GM12878 (cell line): Measurements from ENCODE around the gene NAE1. TPM values are rescaled to one million over a fixed set of nuclear protein-coding genes. Genes with fewer than 3 reads are reported as not detected.
A peak's percentile ranks its signal among the peaks of the same experiment; 100 is the strongest.

Source experiments
- ATAC-seq: fragments of 200-7000 bp; cut with Tn5 transposase; 3 replicates; pipeline ENCODE4 v1.9.1; 2020; ENCODE audit warnings: mild to moderate bottlenecking, moderate library complexity
- BruUV-seq: library from RNA; stranded (reverse); fragments of 400-500 nt; replicated peaks from 2 replicates; lab custom pipeline; 2021; lab: Mats Ljungman, UMichigan
- CTCF ChIA-PET: fragments of 300-600 bp; sonication (Branson Sonifier 250); formaldehyde crosslinking; extraction: SDS; loops from one replicate; lab custom pipeline; 2021; ENCODE audit warnings: inconsistent platforms; lab: Yijun Ruan, JAX
- POLR2A ChIA-PET: fragments of 350-600 bp; formaldehyde crosslinking; extraction: SDS; loops from one replicate; lab custom pipeline; 2021; ENCODE audit warnings: inconsistent platforms; lab: Charles Lee
- RAD21 ChIA-PET: fragments of 300-600 bp; sonication (Branson Sonifier 250); formaldehyde crosslinking; loops from one replicate; lab custom pipeline; 2023; ENCODE audit warnings: antibody characterized with exemption; ENCODE audit not compliant: unreplicated experiment; lab: Charles Lee
- SMC1A ChIA-PET: fragments of 300-600 bp; sonication (Branson Sonifier 250); formaldehyde crosslinking; loops from one replicate; lab custom pipeline; 2023; ENCODE audit not compliant: unreplicated experiment, uncharacterized antibody; lab: Charles Lee
- DNase-seq: peaks from one replicate; pipeline ENCODE4 v3.0.0-alpha.2; 2011; ENCODE audit warnings: low read depth, low spot score
- FAIRE-seq: peaks from 3 replicates; lab custom pipeline; 2011; peaks lifted over from hg19 to GRCh38; lab: Jason Lieb, UNC
- H2AFZ ChIP-seq: 2 replicates; pipeline ENCODE4 v1.6.0; 2011; ENCODE audit warnings: low read depth, low read length, control low read depth; ENCODE audit not compliant: control insufficient read depth
- H3K27ac ChIP-seq: 2 replicates; pipeline ENCODE4 v1.5.1; 2011; ENCODE audit warnings: control low read depth; ENCODE audit not compliant: control insufficient read depth, insufficient read depth
- H3K27me3 ChIP-seq, 2 experiments: replicated peaks in 1 of 2; 2 replicates each; pipeline versions ENCODE4 v1.6.0 to v1.6.1; 2011; ENCODE audit warnings: low read length in 1 of 2; ENCODE audit not compliant: control insufficient read depth in 2 of 2, insufficient read depth in 2 of 2
- H3K36me3 ChIP-seq, 2 experiments: 2 replicates each; pipeline ENCODE4 v1.5.1; 2011; ENCODE audit warnings: low read length in 1 of 2; ENCODE audit not compliant: control insufficient read depth in 2 of 2, insufficient read depth in 2 of 2
- H3K4me1 ChIP-seq: 2 replicates; pipeline ENCODE4 v1.6.1; 2011; ENCODE audit warnings: mild to moderate bottlenecking, low read length, moderate library complexity, mixed read lengths; ENCODE audit not compliant: control insufficient read depth, insufficient read depth
- H3K4me2 ChIP-seq: 2 replicates; pipeline ENCODE4 v1.6.0; 2011; ENCODE audit warnings: control low read depth; ENCODE audit not compliant: control insufficient read depth, insufficient read depth
- H3K4me3 ChIP-seq: fragments of 200-600 bp; sonication (generic); 2 replicates; pipeline ENCODE4 v1.5.1; 2016
- H3K79me2 ChIP-seq: 2 replicates; pipeline ENCODE4 v1.6.0; 2011; ENCODE audit warnings: low read length; ENCODE audit not compliant: control insufficient read depth, insufficient read depth
- H3K9ac ChIP-seq: 2 replicates; pipeline ENCODE4 v1.8.0; 2011; ENCODE audit warnings: low read length, control low read depth, mixed read lengths; ENCODE audit not compliant: control insufficient read depth, insufficient read depth
- H3K9me3 ChIP-seq: replicated peaks from 3 replicates; pipeline ENCODE4 v1.5.1; 2011; ENCODE audit warnings: mild to moderate bottlenecking, low read length; ENCODE audit not compliant: control insufficient read depth, insufficient read depth
- H4K20me1 ChIP-seq: 2 replicates; pipeline ENCODE4 v1.6.0; 2011; ENCODE audit not compliant: control insufficient read depth, insufficient read depth
- CBX5 ChIP-seq: sonication (generic); IDR thresholded peaks from 2 replicates; pipeline ENCODE4 v1.6.1; 2016; ENCODE audit warnings: low read depth, moderate library complexity, mild to moderate bottlenecking, inconsistent platforms
- MTA3 ChIP-seq: IDR thresholded peaks from 2 replicates; pipeline ENCODE4 v1.6.1; 2012; ENCODE audit warnings: low read length, inconsistent platforms, borderline replicate concordance
- NR2C2 ChIP-seq: IDR thresholded peaks from 2 replicates; pipeline ENCODE4 v1.6.1; 2011; ENCODE audit warnings: borderline replicate concordance, low read depth; ENCODE audit not compliant: control insufficient read depth, insufficient read length
- RBBP5 ChIP-seq: fragments of 200-600 bp; sonication (generic); conservative IDR thresholded peaks from 2 replicates; pipeline ENCODE4 v1.6.1; 2016
- SPI1 ChIP-seq: IDR thresholded peaks from 2 replicates; pipeline ENCODE4 v1.6.1; 2011; ENCODE audit warnings: low read depth, mild to moderate bottlenecking, low read length, moderate library complexity, borderline replicate concordance; ENCODE audit not compliant: insufficient read depth
- WGBS: methylation state at CpG from one replicate; pipeline ENCODE4 v1.1.6; 2016; ENCODE audit warnings: low lambda C conversion rate; ENCODE audit not compliant: insufficient replicate concordance, insufficient coverage; ENCODE audit errors: missing lambda C conversion rate; 5-methylcytosine and 5-hydroxymethylcytosine counted together
- in situ Hi-C: fragments of 300-500 bp; cut with MboI; formaldehyde crosslinking; loops from 9 replicates; pipeline ENCODE4 v1.14.3; 2018; ENCODE audit warnings: mixed read lengths
- intact Hi-C: fragments of 100-400 bp; cut with micrococcal nuclease; formaldehyde crosslinking; loops from one replicate; pipeline ENCODE4 v1.14.2; 2022; ENCODE audit not compliant: unreplicated experiment
- polyA plus RNA-seq, 11 experiments: library from polyadenylated mRNA; depleted of rRNA in 4 of 11; unstranded in 6 of 11; stranded (reverse) in 5 of 11; fragments of >200 nt; fragmentation: Nextera tagmentation in 4 of 11; fragmentation: Illumina TruSeq in 1 of 11; extraction: Ambion mirVana in 4 of 11; extraction: Trizol in 1 of 11; gene quantifications; 1 replicate in 1 of 11; 2 replicates in 10 of 11; pipeline versions ENCODE4 v1.2.1 to v1.2.3, GENCODE V29; 2011 to 2016; ENCODE audit warnings: inconsistent platforms in 2 of 11, missing spikeins in 2 of 11, low read depth in 1 of 11
- total RNA-seq, 4 experiments: library from RNA; depleted of rRNA in 3 of 4; stranded (reverse); fragments of >200 nt in 3 of 4; fragmentation: Illumina TruSeq in 1 of 4; extraction: Trizol in 1 of 4; gene quantifications; 2 replicates each; pipeline versions ENCODE4 v1.2.1 to v1.2.3, GENCODE V29; 2013 to 2021

The NAE1 gene
- total and polyA plus RNA-seq, 10 of the 15 experiments (the other 5 are each of a cell fraction or from before 2014, with no cell fraction given): 58.7 to 106 (median 78.7) TPM

DNA sequence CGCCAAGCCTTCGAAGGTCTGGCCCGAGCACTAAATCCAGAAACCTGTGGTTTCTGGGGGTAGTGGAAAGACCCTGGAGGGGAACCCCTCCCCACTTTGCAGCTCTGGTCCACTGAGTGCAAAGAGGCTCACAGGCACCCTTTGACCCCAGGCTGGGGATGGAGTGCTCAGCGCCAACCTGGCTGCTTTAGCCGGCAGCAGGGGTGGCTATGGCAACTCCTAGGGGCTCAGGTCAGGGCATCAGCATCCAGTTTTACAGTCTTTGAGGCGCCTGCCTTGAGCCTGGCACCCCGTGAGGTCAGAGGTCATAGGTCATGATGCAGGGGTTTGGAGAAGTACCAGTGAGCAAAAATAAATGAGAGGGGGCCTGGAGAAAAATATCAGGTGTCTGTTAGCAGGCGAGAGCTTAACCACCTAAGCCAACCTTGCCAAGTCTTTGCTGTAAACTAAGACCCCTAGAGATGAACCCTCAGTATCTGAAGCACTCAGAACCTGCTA lies 31.3 kb upstream of the NAE1 start:
- H3K27ac ChIP-seq: no peak overlapping the region
- no peaks in the 10 kb centered on the region for H3K27me3 ChIP-seq
- ChIA-PET POLR2A (no interaction called here), CTCF (interaction anchor here (0.6 to 1.8 kb wide), 5 partner anchors 10 to 385 kb away, joined by 3 to 7 read pairs (median 3); partner anchors contain the start of gene NAE1), SMC1A (no interaction called here), RAD21 (no interaction called here)
- no peaks in the 10 kb centered on the region for H3K79me2 ChIP-seq
- in situ Hi-C loops (loop anchor here (5.0 kb wide), 1 partner anchor 250 kb away; no protein-coding TSS in a partner anchor), intact Hi-C loops (no loop called here)
- no peak for ATAC-seq
- H3K4me3 ChIP-seq: no peak overlapping the region
- BruUV-seq: no TSS peak
- no peak overlapping the region for H3K9ac ChIP-seq
- no peak for DNase-seq
- no peak for FAIRE-seq
- TF ChIP-seq RBBP5 (no peak), CBX5 (no peak), NR2C2 (no peak)
- H3K4me2 ChIP-seq: no peak overlapping the region
- H3K9me3 ChIP-seq: no peaks in the 10 kb centered on the region
- 57% methylated on average over 8 of the region's 8 CpGs for WGBS
- H4K20me1 ChIP-seq: no peaks in the 10 kb centered on the region
- H3K36me3 ChIP-seq: no peaks in the 10 kb centered on the region
- H2AFZ ChIP-seq: no peak overlapping the region
- peaks cover 4% of the 10 kb centered on the region for H3K4me1 ChIP-seq

DNA sequence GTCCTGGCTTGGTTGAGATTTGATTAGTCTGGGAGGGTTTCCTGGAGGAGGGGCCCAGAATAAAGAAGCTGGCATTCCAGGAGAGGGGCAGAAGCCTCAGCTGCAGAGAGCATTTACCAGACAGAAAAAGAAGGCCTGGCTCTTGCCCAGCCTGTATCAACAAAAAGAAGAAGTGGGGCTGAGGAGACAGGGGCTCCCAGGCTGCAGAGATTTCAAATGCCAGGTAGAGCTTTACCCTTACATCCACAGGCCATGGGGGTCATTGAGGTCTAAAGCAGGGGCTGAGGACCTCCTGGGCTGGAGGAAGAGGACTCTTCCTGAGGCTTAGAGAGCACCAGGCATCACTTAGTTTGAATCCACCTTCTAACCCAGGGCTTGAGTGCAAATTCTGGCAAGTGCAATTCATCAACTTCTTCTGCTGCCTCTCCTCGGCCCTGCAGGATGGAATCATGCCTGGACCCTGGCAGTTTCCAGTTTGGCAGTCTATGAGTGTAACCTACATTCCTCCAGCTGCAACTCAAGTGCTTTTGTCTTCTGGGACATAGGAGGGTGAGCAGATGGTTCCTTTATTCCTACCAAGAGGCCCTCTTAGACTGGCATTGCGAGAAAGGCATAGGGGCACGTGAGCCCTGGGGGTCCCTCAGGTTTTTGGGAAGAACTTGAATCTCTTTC lies 28.8 kb upstream of the NAE1 start:
- Histone ChIP-seq H3K9ac (no peak overlapping the region), H3K27me3 (no peaks in the 10 kb centered on the region), H4K20me1 (no peaks in the 10 kb centered on the region)
- TF ChIP-seq SPI1: peak; percentile 32; the same call in 1 of the 2 replicates
- no peak for TF ChIP-seq MTA3
- TF ChIP-seq, all 136 proteins: peak for 1
- Histone ChIP-seq H3K4me2 (no peak overlapping the region), H3K9me3 (no peaks in the 10 kb centered on the region), H3K4me1 (peaks cover 4% of the 10 kb centered on the region), H3K27ac (no peak overlapping the region), H2AFZ (no peak overlapping the region), H3K79me2 (no peaks in the 10 kb centered on the region), H3K36me3 (no peaks in the 10 kb centered on the region), H3K4me3 (no peak overlapping the region)
- no peak for FAIRE-seq
- intact Hi-C loops (no loop called here), in situ Hi-C loops (loop anchor here (5.0 kb wide), 1 partner anchor 247 kb away; no protein-coding TSS in a partner anchor)
- SMC1A ChIA-PET: interaction anchor here (0.7 to 1.7 kb wide), 3 partner anchors 11 to 34 kb away, joined by 3 to 6 read pairs (median 5); partner anchors contain the start of gene NAE1
- no TSS peak for BruUV-seq
- POLR2A ChIA-PET: no interaction called here
- CTCF ChIA-PET: interaction anchor here (0.7 to 4.4 kb wide), 8 partner anchors 7 to 34 kb away, joined by 3 to 31 read pairs (median 4); partner anchors contain the start of gene NAE1
- WGBS: 51% methylated on average over 3 of the region's 3 CpGs
- ATAC-seq: peak; percentile 42
- DNase-seq: no peak
- RAD21 ChIA-PET: interaction anchor here (1.4 kb wide), 1 partner anchor 29 kb away, joined by 5 read pairs; the partner anchor contains the start of gene NAE1
